Activated CD4-positive, alpha-beta T cell treated with anti-CD3 and anti-CD28 coated beads for 1 hour (primary cell): Measurements from ENCODE around the gene AMIGO1.

Experiments used
- DNase-seq: peaks from one replicate; pipeline ENCODE4 v3.0.0-alpha.2; 2020

AMIGO1 gene

DNA sequence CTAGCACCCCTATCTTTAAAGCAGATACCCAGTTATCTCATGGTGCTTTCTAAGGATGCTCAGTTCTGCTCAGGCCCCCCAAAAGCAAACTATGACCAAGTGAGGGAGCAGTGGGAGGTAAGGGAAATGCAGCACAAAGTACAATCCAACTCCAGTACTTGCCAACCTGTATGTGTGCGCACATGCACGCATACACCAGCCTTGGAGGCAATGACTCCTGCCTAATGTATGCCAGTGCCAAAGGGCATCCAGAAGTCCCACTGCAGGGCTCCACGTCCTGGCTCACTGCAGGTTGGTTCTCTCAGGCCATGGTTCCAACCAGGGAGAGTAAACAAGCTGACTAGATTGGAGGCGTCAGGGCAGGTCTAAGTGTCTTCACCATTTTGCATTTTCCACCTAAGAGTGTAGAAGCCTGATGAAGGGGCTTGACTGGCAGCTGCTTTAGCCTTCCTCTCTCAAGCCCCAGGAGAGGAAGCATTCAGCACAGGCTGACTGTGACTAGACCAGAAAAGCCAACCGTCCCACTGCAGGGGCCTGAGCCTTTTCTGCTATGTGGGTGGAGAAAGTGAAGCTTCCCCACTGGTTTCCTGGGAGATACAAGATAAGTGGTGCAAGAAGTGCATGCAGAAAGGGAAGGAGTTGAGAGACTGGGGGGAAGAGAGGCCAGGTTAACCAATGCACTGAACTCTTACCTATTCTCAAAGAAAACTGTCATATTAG is 7.7 kb downstream of the AMIGO1 start:
- no peak for DNase-seq

GRCh38 chr1:109500941-109501381 is 8.6 kb downstream of the AMIGO1 start:
- DNase-seq: no peak

DNA sequence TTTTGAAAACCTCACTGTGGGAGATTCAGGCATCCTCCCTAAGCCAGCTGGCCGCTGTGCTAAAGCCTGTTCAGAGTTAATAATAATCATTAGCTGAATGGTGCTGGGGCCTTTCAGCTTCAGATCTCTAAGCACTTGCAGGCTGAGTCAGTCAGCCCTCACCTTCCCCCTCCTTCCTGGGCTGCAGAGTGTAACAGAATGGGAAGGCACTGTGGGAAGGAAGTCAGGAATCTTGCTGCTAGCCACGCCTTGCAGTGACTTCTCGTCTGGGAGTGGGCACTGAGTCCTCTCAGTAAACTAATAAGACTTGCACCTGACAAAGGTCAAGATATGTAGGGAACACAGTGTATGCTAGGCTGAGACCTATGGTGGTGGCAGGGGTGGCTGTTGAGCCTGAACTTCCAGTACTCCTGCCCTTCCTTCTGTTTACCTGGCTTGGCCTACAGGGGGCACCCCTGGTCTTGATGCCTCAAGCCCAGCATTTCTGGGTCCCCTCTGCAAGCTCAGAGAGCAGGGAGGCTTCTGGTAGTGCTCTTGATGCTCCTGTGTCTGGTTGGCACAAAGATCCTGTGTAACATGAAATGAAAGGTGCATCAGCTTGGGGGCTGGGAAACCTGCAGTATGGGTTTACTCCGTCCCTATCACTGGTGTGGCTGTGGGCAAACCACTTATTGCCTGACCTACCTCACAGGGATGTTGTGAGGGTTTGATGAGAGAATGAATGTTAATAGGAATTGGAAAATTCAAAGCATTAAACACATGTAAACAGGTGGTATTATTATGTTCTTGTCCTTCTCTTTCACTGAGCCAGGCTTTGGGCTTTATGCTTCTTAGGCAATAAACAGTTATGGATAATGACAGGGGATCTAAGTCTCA is 9.6 kb downstream of the AMIGO1 start:
- peak; percentile 37 for DNase-seq

DNA sequence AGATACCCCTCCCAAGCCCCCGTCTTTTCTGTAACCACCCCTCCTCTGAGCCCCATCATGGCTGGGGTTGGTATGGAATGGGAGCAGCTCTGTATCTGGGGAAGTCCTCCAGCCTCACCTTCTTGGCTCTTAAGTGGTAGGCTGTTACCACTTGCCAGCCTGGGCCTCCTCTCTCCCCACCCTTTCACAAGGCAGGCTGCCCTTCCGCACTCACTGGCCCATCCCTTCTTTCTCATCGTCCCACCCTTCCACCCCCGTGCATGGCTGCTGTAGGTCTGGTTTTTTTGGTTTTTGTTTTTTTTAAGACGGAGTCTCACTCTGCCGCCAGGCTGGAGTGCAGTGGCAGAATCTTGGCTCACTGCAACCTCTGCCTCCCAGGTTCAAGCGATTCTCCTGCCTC is 10.4 kb downstream of the AMIGO1 start:
- DNase-seq: no peak

DNA sequence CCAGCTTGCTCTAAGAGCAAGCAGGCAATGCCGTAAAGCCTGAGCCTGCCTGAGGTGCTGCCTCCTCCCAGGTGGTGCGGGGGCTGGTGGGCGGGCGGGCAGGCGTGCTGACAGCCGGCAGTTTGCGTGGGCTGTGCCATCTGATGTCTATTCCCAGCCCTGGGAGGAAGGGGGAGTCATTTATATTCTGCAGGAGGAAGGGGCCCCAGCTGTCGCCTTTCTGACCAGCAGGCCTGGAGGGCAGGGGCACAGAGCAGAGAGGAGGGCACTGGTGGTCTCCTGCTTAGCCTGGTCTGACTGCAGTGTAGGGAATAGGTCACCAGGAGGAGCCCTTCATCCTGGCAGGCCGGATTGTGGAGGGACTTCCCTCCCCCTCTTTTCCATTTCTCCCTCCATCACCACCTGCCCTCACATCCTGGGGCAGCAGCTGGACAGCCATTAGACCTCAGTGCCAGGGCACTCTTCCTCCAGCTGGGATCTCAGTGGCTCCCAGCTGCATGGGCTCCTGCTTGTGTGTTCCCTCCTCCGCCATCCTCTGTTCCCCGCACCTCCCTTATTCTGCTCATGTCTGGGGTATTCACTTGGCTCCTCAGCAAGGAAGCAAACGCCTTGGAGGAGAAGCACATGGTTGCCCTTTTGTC is 11.2 kb downstream of the AMIGO1 start:
- DNase-seq: no peak

DNA sequence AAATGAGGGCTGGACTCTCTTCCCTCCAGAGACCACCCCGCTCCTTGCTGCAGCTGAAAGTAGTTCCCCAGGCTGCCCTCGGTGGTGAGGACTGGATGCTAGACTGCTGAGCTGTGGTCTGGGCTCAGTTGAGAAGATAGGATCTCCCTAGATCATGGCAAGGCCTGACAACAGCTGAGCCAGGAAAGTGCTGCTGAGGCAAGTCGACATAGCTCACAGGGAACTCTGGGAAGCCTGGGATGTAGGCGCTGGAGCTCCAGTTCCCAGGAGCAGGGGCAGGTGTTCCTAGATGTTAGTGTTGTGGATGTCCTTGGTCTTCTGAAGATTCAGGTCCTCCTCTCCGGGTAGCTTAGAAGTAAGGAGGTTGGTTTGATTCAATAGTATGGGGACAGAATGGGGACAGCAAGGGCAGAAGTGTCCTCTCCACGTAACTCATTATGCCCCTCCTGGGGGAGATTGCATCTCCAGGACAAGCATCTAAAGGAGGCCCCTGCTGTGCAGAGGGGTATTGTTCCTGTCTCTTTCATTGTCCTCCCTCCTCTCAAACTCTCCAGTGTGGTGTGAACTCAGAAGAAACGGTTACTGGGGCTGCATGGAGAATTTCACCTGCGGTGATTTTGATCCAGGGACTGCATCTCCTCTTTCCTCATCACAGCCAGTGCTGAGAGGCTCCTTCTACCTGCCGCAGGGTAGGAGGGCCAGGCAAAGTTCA is 11.9 kb downstream of the AMIGO1 start:
- DNase-seq: no peak

DNA sequence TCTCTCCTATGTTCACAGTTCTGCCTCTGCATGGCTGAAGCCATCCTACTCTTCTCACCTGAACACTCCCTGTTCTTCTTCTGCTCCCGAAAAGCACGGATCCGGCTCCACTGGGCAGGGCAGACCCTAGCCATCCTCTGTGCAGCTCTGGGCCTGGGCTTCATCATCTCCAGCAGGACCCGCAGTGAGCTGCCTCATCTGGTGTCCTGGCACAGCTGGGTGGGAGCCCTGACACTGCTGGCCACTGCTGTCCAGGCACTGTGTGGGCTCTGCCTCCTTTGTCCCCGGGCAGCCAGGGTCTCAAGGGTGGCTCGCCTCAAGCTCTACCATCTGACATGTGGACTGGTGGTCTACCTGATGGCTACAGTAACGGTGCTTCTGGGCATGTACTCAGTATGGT is 13.8 kb downstream of the AMIGO1 start:
- DNase-seq: no peak

DNA sequence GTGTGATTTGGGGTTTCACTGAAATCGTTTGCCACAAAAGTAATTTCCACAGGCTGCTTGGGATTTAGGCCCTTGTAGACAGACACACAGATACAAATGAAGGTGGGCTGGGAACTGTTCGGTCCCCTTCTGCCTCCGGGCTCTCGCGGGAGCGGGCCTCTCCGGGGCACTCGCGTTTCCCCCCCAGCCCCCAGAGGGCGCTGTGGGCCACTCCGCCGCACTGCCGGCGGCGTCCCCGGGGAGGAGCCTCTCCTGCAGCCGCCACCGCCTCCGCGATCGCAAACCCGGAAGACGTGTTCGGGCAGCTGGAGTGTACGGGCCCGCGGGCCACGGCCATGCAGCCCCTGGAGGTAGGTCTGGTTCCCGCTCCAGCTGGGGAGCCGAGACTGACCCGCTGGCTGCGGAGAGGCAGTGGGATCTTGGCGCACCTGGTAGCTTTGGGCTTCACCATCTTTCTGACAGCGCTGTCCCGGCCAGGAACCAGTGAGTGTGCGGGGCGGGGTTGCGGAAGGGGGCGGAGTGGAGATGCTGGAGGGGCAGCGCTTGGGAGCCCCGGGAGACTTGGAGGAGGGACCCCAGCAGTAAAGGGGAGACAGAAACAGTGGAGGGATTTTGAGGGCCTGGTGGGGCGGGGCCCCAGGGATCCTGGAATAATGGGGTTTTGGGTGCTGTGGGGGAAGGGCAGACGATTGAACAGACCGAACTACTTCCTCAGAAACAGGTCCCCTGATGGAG is 15.6 kb downstream of the AMIGO1 start, which contains the start of gene CYB561D1:
TSS of gene CYB561D1 (plus strand) at position 290 of the 735 bp plus-strand sequence. CDS start at position 336, 46 bp downstream.
- DNase-seq: peak; percentile 83

- no peak for DNase-seq
Observed at GRCh38 chr1:109493227-109493626, 16.3 kb downstream of the AMIGO1 start.

- DNase-seq: no peak
Observed at GRCh38 chr1:109492779-109493178, 16.7 kb downstream of the AMIGO1 start.

DNA sequence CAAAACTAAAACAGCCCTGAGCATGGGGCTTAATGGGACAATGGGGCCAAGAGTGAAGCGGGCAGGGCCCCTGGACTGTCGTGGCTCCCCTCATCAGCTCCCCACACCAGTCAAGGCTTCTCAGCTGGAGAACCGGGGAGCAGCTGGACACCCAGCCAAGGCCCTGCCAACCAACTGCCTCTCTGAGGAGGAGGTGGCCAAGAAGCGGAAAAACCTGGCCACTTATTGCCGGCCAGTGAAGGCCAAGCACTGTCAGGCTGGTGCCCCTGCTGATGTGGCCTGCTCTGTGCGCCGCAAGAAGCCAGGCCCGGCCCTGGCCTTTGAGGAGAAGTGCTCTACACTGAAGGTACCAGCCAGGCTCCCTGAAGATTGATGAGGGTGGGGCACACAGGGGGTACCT is 18.2 kb downstream of the AMIGO1 start:
- DNase-seq: no peak

GRCh38 chr1:109490934-109491302 is 18.6 kb downstream of the AMIGO1 start:
- no peak for DNase-seq

DNA sequence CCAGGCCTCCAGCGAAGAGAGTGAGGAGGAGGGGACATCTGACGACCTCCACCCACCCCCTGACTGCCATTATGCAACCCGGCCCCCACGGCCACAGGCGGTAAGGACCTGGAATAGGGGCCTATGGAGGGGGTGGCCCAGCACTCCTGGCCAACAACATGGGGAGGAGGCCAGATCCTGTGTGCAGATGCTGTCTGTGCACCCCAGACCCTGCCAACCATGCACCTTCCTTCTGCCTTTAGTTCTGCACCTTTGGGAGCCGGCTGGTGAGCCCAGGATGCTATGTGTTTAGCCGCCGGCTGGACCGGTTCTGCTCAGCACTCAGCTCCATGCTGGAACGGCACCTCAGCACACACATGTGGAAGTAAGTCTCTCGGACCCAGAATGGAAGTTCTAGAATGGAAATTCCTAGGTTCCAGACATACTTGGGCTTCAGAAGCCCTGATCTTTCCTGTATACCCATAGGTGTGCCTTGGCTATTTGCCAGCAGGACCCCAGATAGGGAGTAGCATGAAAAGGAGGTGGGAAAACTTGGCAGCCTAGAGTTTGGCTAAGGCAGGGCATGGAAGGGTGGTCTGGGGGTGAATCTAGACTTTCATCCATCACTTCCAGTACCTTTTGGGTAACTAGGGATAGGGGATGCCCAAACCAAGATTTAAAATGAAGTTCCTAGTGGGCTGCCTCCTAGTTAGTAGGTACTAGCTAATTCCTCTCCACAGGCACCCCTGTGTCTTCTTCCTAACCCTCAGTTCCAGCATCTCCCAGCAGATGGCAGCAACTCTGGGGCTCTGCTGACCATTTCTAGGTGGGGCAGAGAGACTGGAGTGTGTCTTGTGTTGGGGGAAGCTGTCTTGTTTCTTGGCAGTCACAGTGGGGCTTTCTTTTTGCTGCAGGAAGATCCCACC is 19.2 kb downstream of the AMIGO1 start:
- peak; percentile 57 for DNase-seq

GRCh38 chr1:109488696-109489095 is 20.8 kb downstream of the AMIGO1 start:
- DNase-seq: no peak

DNA sequence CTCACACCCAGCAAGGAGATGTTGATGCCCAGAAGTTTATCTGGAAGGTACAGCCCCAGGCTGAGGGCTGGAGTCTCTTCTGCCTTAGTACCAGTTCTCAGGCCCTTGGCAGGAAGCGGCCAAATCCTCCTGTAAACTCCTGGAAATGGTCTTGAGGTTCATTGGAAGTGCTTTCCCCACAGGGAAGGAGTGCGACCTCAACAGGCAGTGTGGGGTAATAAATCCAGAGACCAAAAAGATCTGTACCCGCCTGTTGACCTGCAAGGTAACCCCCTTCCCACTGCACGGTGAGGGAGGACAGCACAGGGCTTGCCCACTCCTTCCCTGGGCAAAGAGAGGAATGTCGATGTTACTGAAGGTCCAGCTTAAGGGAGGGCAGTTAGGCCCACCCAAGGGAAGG is 21.3 kb downstream of the AMIGO1 start:
- no peak for DNase-seq

DNA sequence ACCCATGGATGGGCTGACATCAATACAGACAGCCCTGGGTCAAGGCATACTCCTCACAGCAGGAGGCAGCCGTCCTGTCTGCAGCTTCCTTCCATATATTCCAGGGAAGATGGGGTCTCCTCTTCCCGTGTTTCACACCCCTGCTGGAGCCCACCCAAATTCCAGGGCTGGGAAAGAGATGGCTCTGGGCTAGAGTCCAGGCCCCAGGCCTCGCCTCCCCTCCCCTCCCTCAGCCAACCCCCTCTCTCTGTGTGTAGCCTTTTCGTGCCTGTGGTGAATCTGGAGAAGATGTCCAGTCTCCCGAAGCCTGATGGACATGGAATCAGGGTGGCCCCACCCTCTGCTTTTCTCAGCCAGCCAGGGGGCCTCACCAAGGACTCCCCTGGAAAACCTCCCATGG is 22.3 kb downstream of the AMIGO1 start:
- no peak for DNase-seq

- DNase-seq: no peak
Observed at GRCh38 chr1:109485001-109485400, 24.5 kb downstream of the AMIGO1 start.

DNA sequence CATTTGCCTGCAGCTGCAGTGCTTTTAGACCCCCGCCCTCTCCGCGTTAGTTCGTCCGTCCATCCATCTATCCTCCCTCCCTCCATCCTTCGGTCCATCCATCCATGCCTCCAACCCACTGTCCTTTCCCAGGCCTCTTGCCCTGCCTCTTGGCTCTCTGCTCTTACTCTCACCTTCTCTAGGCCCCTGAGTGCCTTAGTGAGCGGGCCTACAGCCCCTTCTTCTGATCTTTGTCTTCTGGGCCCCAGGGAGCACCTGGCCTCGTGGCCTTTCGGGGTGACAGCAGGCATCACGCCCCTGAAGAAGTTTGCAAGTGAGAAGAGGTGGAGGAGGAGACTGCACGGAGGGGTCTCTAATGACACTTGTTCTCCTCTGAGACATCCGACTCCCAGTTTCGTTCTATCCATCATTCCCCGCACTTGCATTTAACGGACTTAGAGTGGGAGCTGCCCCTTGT is 25.0 kb downstream of the AMIGO1 start:
- no peak for DNase-seq

- peak; percentile 90 for DNase-seq
Observed at GRCh38 chr1:109483672-109484518, 25.6 kb downstream of the AMIGO1 start, which contains the start of gene ATXN7L2. TSS of gene ATXN7L2 (plus strand) at chr1:109483905. CDS start at chr1:109483954, 49 bp downstream.
